Activated naive CD8-positive, alpha-beta T cell treated with anti-CD3 and anti-CD28 coated beads, Interleukin-2, amount 50 U/mL, for 24 hours (primary cell): ENCODE data around the gene EPHA3.
A peak's percentile ranks its signal among the peaks of the same experiment; 100 is the strongest.

Experiments used
- ATAC-seq: fragments of 150-1000 bp; cut with Tn5 transposase; one replicate; pipeline ENCODE4 v1.10.0; 2021
- DNase-seq: peaks from one replicate; pipeline ENCODE4 v3.0.0; 2021
- H3K27ac Mint-ChIP-seq: one replicate; pipeline ENCODE4 v1.8.0; 2021; ENCODE audit warnings: mild to moderate bottlenecking, mixed read lengths
- H3K27me3 Mint-ChIP-seq: one replicate; pipeline ENCODE4 v1.8.0; 2021; ENCODE audit warnings: mixed read lengths
- H3K36me3 Mint-ChIP-seq: one replicate; pipeline ENCODE4 v1.8.0; 2021; ENCODE audit warnings: low read depth, mixed read lengths
- H3K4me1 Mint-ChIP-seq: one replicate; pipeline ENCODE4 v1.8.0; 2021; ENCODE audit warnings: mixed read lengths
- H3K4me3 Mint-ChIP-seq: one replicate; pipeline ENCODE4 v1.8.0; 2021; ENCODE audit warnings: mild to moderate bottlenecking, moderate library complexity, mixed read lengths
- H3K9me3 Mint-ChIP-seq: one replicate; pipeline ENCODE4 v1.8.0; 2021; ENCODE audit warnings: mixed read lengths

Gene EPHA3

GRCh38 chr3:89107461-89108290 lies at the start of gene EPHA3:
Gene EPHA3, plus strand, starts transcription at chr3:89107621. Its CDS starts 128 bp downstream, at chr3:89107749.
- DNase-seq (peak; percentile 44), ATAC-seq (peak; percentile 91)
- Mint-ChIP-seq H3K27me3 (peaks cover 27% of the 10 kb centered on the region), H3K4me1 (peaks cover 15% of the 10 kb centered on the region), H3K27ac (no peak within 1 kb of the TSS), H3K36me3 (no peaks in the 10 kb centered on the region), H3K9me3 (no peaks in the 10 kb centered on the region), H3K4me3 (peak within 1 kb of the TSS; percentile 60)

- no peaks in the 10 kb centered on the region for H3K4me1 Mint-ChIP-seq
- no peak overlapping the region for H3K4me3 Mint-ChIP-seq
- ATAC-seq (no peak), DNase-seq (no peak)
- no peaks in the 10 kb centered on the region for H3K36me3 Mint-ChIP-seq
- H3K9me3 Mint-ChIP-seq, result peaks cover 10% of the 10 kb centered on the region
- no peaks in the 10 kb centered on the region for H3K27me3 Mint-ChIP-seq
- no peak overlapping the region for H3K27ac Mint-ChIP-seq
These were observed 49.0 kb upstream of the EPHA3 start for GRCh38 chr3:89058371-89058770.

- Mint-ChIP-seq H3K36me3 (no peaks in the 10 kb centered on the region), H3K9me3 (peaks cover 10% of the 10 kb centered on the region), H3K4me3 (no peak overlapping the region), H3K4me1 (no peaks in the 10 kb centered on the region), H3K27me3 (no peaks in the 10 kb centered on the region), H3K27ac (no peak overlapping the region)
- no peak for DNase-seq
- no peak for ATAC-seq
These were observed 48.1 kb upstream of the EPHA3 start for GRCh38 chr3:89059211-89059925.

- H3K27me3 Mint-ChIP-seq, result no peaks in the 10 kb centered on the region
- no peaks in the 10 kb centered on the region for H3K4me1 Mint-ChIP-seq
- no peak for DNase-seq
- ATAC-seq, result no peak
- peaks cover 13% of the 10 kb centered on the region for H3K9me3 Mint-ChIP-seq
- no peak overlapping the region for H3K27ac Mint-ChIP-seq
- H3K36me3 Mint-ChIP-seq, result no peaks in the 10 kb centered on the region
- H3K4me3 Mint-ChIP-seq, result no peak overlapping the region
These were observed 46.2 kb upstream of the EPHA3 start for GRCh38 chr3:89061259-89061658.

- no peaks in the 10 kb centered on the region for H3K36me3 Mint-ChIP-seq
- DNase-seq, result no peak
- H3K27ac Mint-ChIP-seq, result no peak overlapping the region
- no peak for ATAC-seq
- peaks cover 6% of the 10 kb centered on the region for H3K9me3 Mint-ChIP-seq
- H3K4me1 Mint-ChIP-seq, result no peaks in the 10 kb centered on the region
- no peak overlapping the region for H3K4me3 Mint-ChIP-seq
- no peaks in the 10 kb centered on the region for H3K27me3 Mint-ChIP-seq
These were observed 39.7 kb upstream of the EPHA3 start for GRCh38 chr3:89067736-89068135.

GRCh38 chr3:89072642-89073041 lies 34.8 kb upstream of the EPHA3 start:
- Mint-ChIP-seq H3K36me3 (no peaks in the 10 kb centered on the region), H3K4me1 (no peaks in the 10 kb centered on the region), H3K27ac (no peak overlapping the region), H3K27me3 (no peaks in the 10 kb centered on the region), H3K4me3 (no peak overlapping the region), H3K9me3 (peaks cover 6% of the 10 kb centered on the region)
- ATAC-seq (no peak), DNase-seq (no peak)

- H3K27me3 Mint-ChIP-seq, result no peaks in the 10 kb centered on the region
- DNase-seq (no peak), ATAC-seq (no peak)
- no peaks in the 10 kb centered on the region for H3K4me1 Mint-ChIP-seq
- peaks cover 4% of the 10 kb centered on the region for H3K9me3 Mint-ChIP-seq
- no peak overlapping the region for H3K27ac Mint-ChIP-seq
- no peaks in the 10 kb centered on the region for H3K36me3 Mint-ChIP-seq
- no peak overlapping the region for H3K4me3 Mint-ChIP-seq
These were observed 27.5 kb upstream of the EPHA3 start for GRCh38 chr3:89079944-89080343.

- Mint-ChIP-seq H3K9me3 (peaks cover 4% of the 10 kb centered on the region), H3K27me3 (no peaks in the 10 kb centered on the region), H3K27ac (no peak overlapping the region), H3K4me3 (no peak overlapping the region), H3K36me3 (no peaks in the 10 kb centered on the region), H3K4me1 (no peaks in the 10 kb centered on the region)
- ATAC-seq, result no peak
- no peak for DNase-seq
These were observed 19.6 kb upstream of the EPHA3 start for GRCh38 chr3:89087851-89088250.

GRCh38 chr3:89098173-89098572 lies 9.2 kb upstream of the EPHA3 start:
- H3K36me3 Mint-ChIP-seq, result no peaks in the 10 kb centered on the region
- no peak overlapping the region for H3K27ac Mint-ChIP-seq
- ATAC-seq (no peak), DNase-seq (no peak)
- no peaks in the 10 kb centered on the region for H3K9me3 Mint-ChIP-seq
- no peaks in the 10 kb centered on the region for H3K4me1 Mint-ChIP-seq
- no peak overlapping the region for H3K4me3 Mint-ChIP-seq
- H3K27me3 Mint-ChIP-seq, result no peaks in the 10 kb centered on the region

- Mint-ChIP-seq H3K27me3 (no peaks in the 10 kb centered on the region), H3K4me1 (no peaks in the 10 kb centered on the region), H3K36me3 (no peaks in the 10 kb centered on the region), H3K27ac (no peak overlapping the region), H3K4me3 (no peak overlapping the region), H3K9me3 (no peaks in the 10 kb centered on the region)
- DNase-seq, result peak; percentile 11
- ATAC-seq, result no peak
These were observed 8.3 kb upstream of the EPHA3 start for GRCh38 chr3:89098964-89099585.

- no peaks in the 10 kb centered on the region for H3K4me1 Mint-ChIP-seq
- H3K27me3 Mint-ChIP-seq, result peaks cover 3% of the 10 kb centered on the region
- DNase-seq (no peak), ATAC-seq (no peak)
- no peaks in the 10 kb centered on the region for H3K36me3 Mint-ChIP-seq
- no peaks in the 10 kb centered on the region for H3K9me3 Mint-ChIP-seq
- no peak overlapping the region for H3K4me3 Mint-ChIP-seq
- no peak overlapping the region for H3K27ac Mint-ChIP-seq
These were observed 6.2 kb upstream of the EPHA3 start for GRCh38 chr3:89101251-89101650.

GRCh38 chr3:89101921-89102320 lies 5.5 kb upstream of the EPHA3 start:
- H3K4me3 Mint-ChIP-seq, result no peak overlapping the region

GRCh38 chr3:89104499-89104898 lies 2.9 kb upstream of the EPHA3 start:
- Mint-ChIP-seq H3K4me3 (no peak overlapping the region), H3K4me1 (peaks cover 15% of the 10 kb centered on the region), H3K27me3 (peaks cover 23% of the 10 kb centered on the region), H3K27ac (no peak overlapping the region), H3K36me3 (no peaks in the 10 kb centered on the region), H3K9me3 (no peaks in the 10 kb centered on the region)
- no peak for DNase-seq
- ATAC-seq, result no peak

More at GRCh38 chr3:89101921-89102320, 5.5 kb upstream of the EPHA3 start:
- peaks cover 1% of the 10 kb centered on the region for H3K4me1 Mint-ChIP-seq
- no peaks in the 10 kb centered on the region for H3K36me3 Mint-ChIP-seq
- DNase-seq, result no peak
- H3K27me3 Mint-ChIP-seq, result peaks cover 10% of the 10 kb centered on the region
- H3K27ac Mint-ChIP-seq, result no peak overlapping the region
- ATAC-seq, result no peak
- no peaks in the 10 kb centered on the region for H3K9me3 Mint-ChIP-seq

- H3K9me3 Mint-ChIP-seq, result no peaks in the 10 kb centered on the region
- H3K4me3 Mint-ChIP-seq, result no peak overlapping the region
- H3K36me3 Mint-ChIP-seq, result no peaks in the 10 kb centered on the region
- H3K4me1 Mint-ChIP-seq, result peaks cover 15% of the 10 kb centered on the region
- no peak for DNase-seq
- no peak for ATAC-seq
- peaks cover 25% of the 10 kb centered on the region for H3K27me3 Mint-ChIP-seq
- H3K27ac Mint-ChIP-seq, result no peak overlapping the region
These were observed 1.9 kb upstream of the EPHA3 start for GRCh38 chr3:89105503-89105902.

- no peaks in the 10 kb centered on the region for H3K36me3 Mint-ChIP-seq
- peaks cover 15% of the 10 kb centered on the region for H3K4me1 Mint-ChIP-seq
- DNase-seq, result no peak
- H3K4me3 Mint-ChIP-seq, result no peak overlapping the region
- H3K27ac Mint-ChIP-seq, result no peak overlapping the region
- no peak for ATAC-seq
- H3K9me3 Mint-ChIP-seq, result no peaks in the 10 kb centered on the region
- H3K27me3 Mint-ChIP-seq, result peaks cover 29% of the 10 kb centered on the region
These were observed 800 bp downstream of the EPHA3 start for GRCh38 chr3:89108291-89108550.
